Liver (tissue), 9 donors: ENCODE data around the gene NOP16. TPM values are rescaled to one million over a fixed set of nuclear protein-coding genes. Genes with fewer than 3 reads are reported as not detected.

Experiments
- DNase-seq: peaks from one replicate; pipeline ENCODE4 v3.0.0-alpha.2; 2017; ENCODE audit warnings: low spot score
- H3K27ac ChIP-seq, 2 donors: one replicate each; pipeline ENCODE4 v1.7.0; 2013; ENCODE audit warnings: inconsistent platforms in 2 of 2, low read length in 2 of 2, control low read depth in 1 of 2, low read depth in 1 of 2, mild to moderate bottlenecking in 1 of 2
- H3K27me3 ChIP-seq, 4 donors: one replicate each; pipeline versions ENCODE4 v1.6.1 to v1.7.0; 2013; ENCODE audit warnings: low read length in 3 of 4, inconsistent platforms in 1 of 4, mild to moderate bottlenecking in 1 of 4, moderate library complexity in 1 of 4; ENCODE audit not compliant: control insufficient read depth in 4 of 4, insufficient read depth in 4 of 4
- H3K36me3 ChIP-seq, 4 donors: one replicate each; pipeline versions ENCODE4 v1.6.1 to v1.7.0; 2013; ENCODE audit warnings: low read length in 3 of 4, mild to moderate bottlenecking in 3 of 4, low read depth in 1 of 4, moderate library complexity in 1 of 4; ENCODE audit not compliant: control insufficient read depth in 4 of 4, insufficient read depth in 3 of 4
- H3K4me1 ChIP-seq, 4 donors: one replicate each; pipeline versions ENCODE4 v1.6.1 to v1.7.0; 2013; ENCODE audit warnings: low read length in 3 of 4, mild to moderate bottlenecking in 3 of 4, moderate library complexity in 1 of 4; ENCODE audit not compliant: control insufficient read depth in 4 of 4, insufficient read depth in 4 of 4
- H3K4me3 ChIP-seq, 3 donors: one replicate each; pipeline versions ENCODE4 v1.6.1 to v1.7.0; 2013; ENCODE audit warnings: low read length in 3 of 3, control low read depth in 1 of 3, low read depth in 1 of 3, mild to moderate bottlenecking in 1 of 3
- H3K9ac ChIP-seq, 2 donors: one replicate each; pipeline ENCODE4 v1.7.0; 2013; ENCODE audit warnings: low read length in 2 of 2, mild to moderate bottlenecking in 2 of 2, moderate library complexity in 2 of 2, control low read depth in 1 of 2, low read depth in 1 of 2
- H3K9me3 ChIP-seq, 4 donors: one replicate each; pipeline versions ENCODE4 v1.6.1 to v1.7.0; 2013; ENCODE audit warnings: low read length in 3 of 4; ENCODE audit not compliant: control insufficient read depth in 4 of 4
- ATF3 ChIP-seq: IDR thresholded peaks from 2 replicates; pipeline ENCODE4 v1.6.1; 2016; ENCODE audit warnings: antibody characterized with exemption
- EGR1 ChIP-seq, 2 donors: IDR thresholded peaks; 2 replicates each; pipeline ENCODE4 v1.6.1; 2016 to 2018; ENCODE audit warnings: antibody characterized with exemption in 2 of 2, low read depth in 2 of 2
- FOXA1 ChIP-seq: IDR thresholded peaks from 2 replicates; pipeline ENCODE4 v1.6.1; 2016; ENCODE audit warnings: antibody characterized with exemption
- FOXA2 ChIP-seq: IDR thresholded peaks from 2 replicates; pipeline ENCODE4 v1.6.1; 2016; ENCODE audit warnings: antibody characterized with exemption
- GABPA ChIP-seq, 2 donors: IDR thresholded peaks in 1 of 2; conservative IDR thresholded peaks in 1 of 2; 2 replicates each; pipeline ENCODE4 v1.6.1; 2016; ENCODE audit warnings: antibody characterized with exemption in 2 of 2, mild to moderate bottlenecking in 1 of 2, moderate library complexity in 1 of 2
- HNF4A ChIP-seq, 2 donors: conservative IDR thresholded peaks; 2 replicates each; pipeline ENCODE4 v1.6.1; 2016; ENCODE audit warnings: antibody characterized with exemption in 2 of 2, mild to moderate bottlenecking in 2 of 2
- HNF4G ChIP-seq: IDR thresholded peaks from 2 replicates; pipeline ENCODE4 v1.6.1; 2016; ENCODE audit warnings: antibody characterized with exemption
- JUND ChIP-seq, 2 donors: IDR thresholded peaks; 2 replicates each; pipeline ENCODE4 v1.6.1; 2016; ENCODE audit warnings: antibody characterized with exemption in 2 of 2
- MAX ChIP-seq: IDR thresholded peaks from 2 replicates; pipeline ENCODE4 v1.6.1; 2016; ENCODE audit warnings: antibody characterized with exemption
- NR2F2 ChIP-seq: IDR thresholded peaks from 2 replicates; pipeline ENCODE4 v1.6.1; 2016; ENCODE audit warnings: antibody characterized with exemption
- RAD21 ChIP-seq, 2 donors: IDR thresholded peaks; 2 replicates each; pipeline ENCODE4 v1.6.1; 2016; ENCODE audit warnings: antibody characterized with exemption in 2 of 2, mild to moderate bottlenecking in 2 of 2
- REST ChIP-seq: IDR thresholded peaks from 2 replicates; pipeline ENCODE4 v1.6.1; 2016; ENCODE audit warnings: antibody characterized with exemption, mild to moderate bottlenecking
- RXRA ChIP-seq, 2 donors: IDR thresholded peaks; 2 replicates each; pipeline ENCODE4 v1.6.1; 2017 to 2018; ENCODE audit warnings: antibody characterized with exemption in 2 of 2, mild to moderate bottlenecking in 1 of 2
- TAF1 ChIP-seq: conservative IDR thresholded peaks from 2 replicates; pipeline ENCODE4 v1.6.1; 2016; ENCODE audit warnings: antibody characterized with exemption, mild to moderate bottlenecking
- YY1 ChIP-seq: IDR thresholded peaks from 2 replicates; pipeline ENCODE4 v1.6.1; 2016; ENCODE audit warnings: antibody characterized with exemption, mild to moderate bottlenecking
- WGBS: extraction: QIAGEN DNeasy Blood & Tissue Kit; methylation state at CpG from one replicate; pipeline ENCODE4 v1.1.7; 2013; 5-methylcytosine and 5-hydroxymethylcytosine counted together
- polyA plus RNA-seq, 2 donors: library from polyadenylated mRNA; stranded (reverse) in 1 of 2; unstranded in 1 of 2; fragments of 200-250 nt in 1 of 2; fragments of >200 nt in 1 of 2; fragmentation: Nextera tagmentation in 1 of 2; extraction: Ambion mirVana in 1 of 2; gene quantifications; one replicate each; pipeline versions ENCODE4 v1.2.1 to v1.2.3, GENCODE V29; 2013 to 2015
- total RNA-seq, 2 donors: library from RNA; depleted of rRNA; stranded (reverse); fragments of >200 nt; gene quantifications; one replicate each; pipeline ENCODE4 v1.2.3, GENCODE V29; 2014
- donor health status: healthy.
- donor health status: healthy.
- donor health status: healthy.
- donor health status: healthy.
- donor health status: healthy.

NOP16 gene
- total and polyA plus RNA-seq, 4 donors = 6.1 to 41.2 (median 17.2) TPM

- WGBS = 57% methylated on average over 5 of the region's 5 CpGs
- no peak for DNase-seq
- Histone ChIP-seq H3K27me3 (no peaks in the 10 kb centered on the region), H3K4me3 (no peak overlapping the region), H3K9ac (no peak overlapping the region), H3K27ac (no peak overlapping the region), H3K9me3 (no peaks in the 10 kb centered on the region), H3K36me3 (no peaks in the 10 kb centered on the region), H3K4me1 (peaks cover 0 to 6% (median 2%) of the 10 kb centered on the region in 4 donors)
- TF ChIP-seq YY1 = no peak
- TF ChIP-seq RXRA (IDR thresholded peaks at IDR 0.05) = no peak
- no peak for TF ChIP-seq GABPA (IDR thresholded peaks at IDR 0.05 in 1 of 2, conservative IDR thresholded peaks at IDR 0.05 in 1 of 2)
- no peak for TF ChIP-seq TAF1
- no peak for TF ChIP-seq JUND (IDR thresholded peaks at IDR 0.05)
- TF ChIP-seq NR2F2 = no peak
- no peak for TF ChIP-seq RAD21 (IDR thresholded peaks at IDR 0.05)
- no peak for TF ChIP-seq FOXA1
- TF ChIP-seq FOXA2 = no peak
- TF ChIP-seq EGR1 (IDR thresholded peaks at IDR 0.05; ENCODE audit: low read depth in 2 of 2) = no peak
- no peak for TF ChIP-seq HNF4G
- TF ChIP-seq REST = no peak
- no peak for TF ChIP-seq HNF4A (conservative IDR thresholded peaks at IDR 0.05)
- no peak for TF ChIP-seq MAX
- no peak for TF ChIP-seq ATF3
Observed at GRCh38 chr5:176436656-176437055, 48.3 kb upstream of the NOP16 start.

GRCh38 chr5:176432707-176433106, 44.3 kb upstream of the NOP16 start:
- H3K9ac ChIP-seq = no peak overlapping the region
- WGBS = 95% methylated on average over 4 of the region's 5 CpGs
- no peak overlapping the region for H3K4me3 ChIP-seq
- no peaks in the 10 kb centered on the region for H3K36me3 ChIP-seq
- H3K27me3 ChIP-seq = no peaks in the 10 kb centered on the region
- TF ChIP-seq NR2F2 (no peak), EGR1 (IDR thresholded peaks at IDR 0.05; ENCODE audit: low read depth in 2 of 2) (no peak), GABPA (IDR thresholded peaks at IDR 0.05 in 1 of 2, conservative IDR thresholded peaks at IDR 0.05 in 1 of 2) (no peak), RAD21 (IDR thresholded peaks at IDR 0.05) (no peak), FOXA1 (no peak)
- no peak for DNase-seq
- H3K4me1 ChIP-seq = peaks cover 0 to 3% (median 0%) of the 10 kb centered on the region in 4 donors
- no peak overlapping the region for H3K27ac ChIP-seq
- no peaks in the 10 kb centered on the region for H3K9me3 ChIP-seq

GRCh38 chr5:176429972-176430371, 41.6 kb upstream of the NOP16 start:
- no peak for DNase-seq
- H3K4me3 ChIP-seq = no peak overlapping the region
- H3K27ac ChIP-seq = no peak overlapping the region
- H3K9me3 ChIP-seq = no peaks in the 10 kb centered on the region
- WGBS = 47% methylated on average over 4 of the region's 4 CpGs
- no peaks in the 10 kb centered on the region for H3K4me1 ChIP-seq
- H3K27me3 ChIP-seq = no peaks in the 10 kb centered on the region
- H3K36me3 ChIP-seq = no peaks in the 10 kb centered on the region
- TF ChIP-seq EGR1 (IDR thresholded peaks at IDR 0.05; ENCODE audit: low read depth in 2 of 2) = no peak
- peak; percentile 31 to 58 for TF ChIP-seq RAD21 (IDR thresholded peaks at IDR 0.05)
- peak in 1 of 2 donors; percentile 41 for TF ChIP-seq RXRA (IDR thresholded peaks at IDR 0.05)
- no peak overlapping the region for H3K9ac ChIP-seq
